HCT116 (cell line): ENCODE results near the gene DNAJA4. TPM values are rescaled to one million over a fixed set of nuclear protein-coding genes. Genes with fewer than 3 reads are reported as not detected.

Source experiments
- ATAC-seq: fragments of 200-7000 bp; cut with Tn5 transposase; 2 replicates; pipeline ENCODE4 v1.9.1; 2020; ENCODE audit warnings: mild to moderate bottlenecking, moderate library complexity
- BruUV-seq: library from RNA; stranded (reverse); fragments of 400-500 nt; replicated peaks from 2 replicates; lab custom pipeline; 2021; lab: Mats Ljungman, UMichigan
- CTCF ChIA-PET: fragments of 300-600 bp; sonication (Branson Sonifier 250); formaldehyde crosslinking; loops from one replicate; lab custom pipeline; 2021; ENCODE audit warnings: antibody characterized with exemption; lab: Charles Lee
- POLR2A ChIA-PET: fragments of 300-600, 350-600 bp; sonication (Branson Sonifier 250); formaldehyde crosslinking; loops from one replicate; lab custom pipeline; 2021; ENCODE audit warnings: antibody characterized with exemption; lab: Charles Lee
- RAD21 ChIA-PET, 2 experiments: fragments of 300-600 bp; sonication (Branson Sonifier 250); formaldehyde crosslinking; loops; one replicate each; lab custom pipeline; 2023; ENCODE audit warnings: low total read pairs in 2 of 2; ENCODE audit not compliant: uncharacterized antibody in 2 of 2, unreplicated experiment in 2 of 2, low non-redundant PET in 1 of 2; lab: Charles Lee
- DNase-seq: peaks from one replicate; pipeline ENCODE4 v3.0.0-alpha.2; 2010; ENCODE audit warnings: low read depth, low spot score
- H2AFZ ChIP-seq: fragments of 200-600 bp; shearing (Covaris generic), sonication (generic); 2 replicates; pipeline ENCODE4 v1.6.1; 2017; ENCODE audit warnings: low read depth, mixed run types, mixed read lengths, antibody characterized with exemption, low read length; ENCODE audit not compliant: poor library complexity, severe bottlenecking
- H3K27ac ChIP-seq: 2 replicates; pipeline ENCODE4 v1.5.1; 2012; ENCODE audit warnings: low read depth, low read length
- H3K27me3 ChIP-seq: fragments of 200-600 bp; sonication (generic); 2 replicates; pipeline ENCODE4 v1.6.1; 2016; ENCODE audit warnings: mixed run types, low read length, mixed read lengths; ENCODE audit not compliant: insufficient read depth
- H3K36me3 ChIP-seq, 2 experiments: fragments of 200-500 bp in 1 of 2; fragments of 200-600 bp in 1 of 2; sonication (Bioruptor generic) in 1 of 2; sonication (generic) in 1 of 2; 2 replicates each; pipeline versions ENCODE4 v1.5.1 to v1.6.1; 2014 to 2016; ENCODE audit warnings: low read length in 2 of 2, inconsistent platforms in 1 of 2, mixed read lengths in 1 of 2, mixed run types in 1 of 2; ENCODE audit not compliant: insufficient read depth in 2 of 2, control insufficient read depth in 1 of 2
- H3K4me1 ChIP-seq, 2 experiments: fragments of 200-600 bp in 1 of 2; sonication (generic) in 1 of 2; 2 replicates each; pipeline versions ENCODE4 v1.5.1 to v1.6.1; 2012 to 2017; ENCODE audit warnings: low read length in 2 of 2, inconsistent platforms in 1 of 2, mild to moderate bottlenecking in 1 of 2, mixed read lengths in 1 of 2, mixed run types in 1 of 2, moderate library complexity in 1 of 2; ENCODE audit not compliant: insufficient read depth in 2 of 2, control insufficient read depth in 1 of 2
- H3K4me2 ChIP-seq: fragments of 200-600 bp; sonication (generic); 2 replicates; pipeline ENCODE4 v1.6.1; 2017; ENCODE audit warnings: mixed run types, low read length, mixed read lengths
- H3K4me3 ChIP-seq, 2 experiments: fragments of 200-600 bp in 1 of 2; sonication (generic) in 1 of 2; replicated peaks in 1 of 2; 2 replicates each; pipeline ENCODE4 v1.5.1; 2011 to 2016; ENCODE audit warnings: low read length in 2 of 2, control low read depth in 1 of 2, low read depth in 1 of 2, mild to moderate bottlenecking in 1 of 2, mixed read lengths in 1 of 2, mixed run types in 1 of 2
- H3K79me2 ChIP-seq: fragments of 200-600 bp; sonication (generic); 2 replicates; pipeline ENCODE4 v1.6.1; 2017; ENCODE audit warnings: mild to moderate bottlenecking, mixed run types, low read length, moderate library complexity, mixed read lengths; ENCODE audit not compliant: insufficient read depth
- H3K9ac ChIP-seq: fragments of 200-600 bp; sonication (generic); 2 replicates; pipeline ENCODE4 v1.6.1; 2016; ENCODE audit warnings: low read length, mixed read lengths
- H3K9me2 ChIP-seq: fragments of 200-600 bp; sonication (generic), shearing (Covaris generic); 2 replicates; pipeline ENCODE4 v1.6.1; 2017; ENCODE audit warnings: mixed run types, mild to moderate bottlenecking, moderate library complexity; ENCODE audit not compliant: insufficient read depth
- H3K9me3 ChIP-seq, 2 experiments: fragments of 200-500 bp in 1 of 2; fragments of 200-600 bp in 1 of 2; sonication (Bioruptor generic) in 1 of 2; sonication (generic) in 1 of 2; 2 replicates each; pipeline ENCODE4 v1.6.1; 2014 to 2017; ENCODE audit warnings: low read length in 2 of 2, mixed read lengths in 2 of 2, inconsistent platforms in 1 of 2, low read depth in 1 of 2, mild to moderate bottlenecking in 1 of 2, mixed run types in 1 of 2, moderate library complexity in 1 of 2; ENCODE audit not compliant: control insufficient read depth in 1 of 2, insufficient read depth in 1 of 2
- H4K20me1 ChIP-seq: fragments of 200-600 bp; sonication (generic), shearing (Covaris generic); 2 replicates; pipeline ENCODE4 v1.6.1; 2017; ENCODE audit warnings: mixed run types, mild to moderate bottlenecking, moderate library complexity; ENCODE audit not compliant: insufficient read depth
- CBX3 ChIP-seq: IDR thresholded peaks from 2 replicates; pipeline ENCODE4 v1.6.1; 2012; ENCODE audit warnings: low read depth
- EGR1 ChIP-seq: IDR thresholded peaks from 2 replicates; pipeline ENCODE4 v1.6.1; 2012; ENCODE audit warnings: low read depth
- FOSL1 ChIP-seq: IDR thresholded peaks from 2 replicates; pipeline ENCODE4 v1.6.1; 2012; ENCODE audit warnings: low read depth
- MAX ChIP-seq: IDR thresholded peaks from 2 replicates; pipeline ENCODE4 v1.6.1; 2012
- POLR2AphosphoS5 ChIP-seq: IDR thresholded peaks from 2 replicates; pipeline ENCODE4 v1.6.1; 2011; ENCODE audit warnings: mild to moderate bottlenecking, low read depth, low read length, moderate library complexity
- REST ChIP-seq: IDR thresholded peaks from 2 replicates; pipeline ENCODE4 v1.6.1; 2012; ENCODE audit warnings: low read depth
- SIN3A ChIP-seq: IDR thresholded peaks from 2 replicates; pipeline ENCODE4 v1.6.1; 2012; ENCODE audit warnings: low read depth
- TCF7L2 ChIP-seq: IDR thresholded peaks from 2 replicates; pipeline ENCODE4 v1.7.0; 2011; ENCODE audit warnings: borderline replicate concordance, inconsistent platforms; ENCODE audit not compliant: insufficient read depth, insufficient read length; ENCODE audit errors: extremely low read depth
- ZBTB33 ChIP-seq: IDR thresholded peaks from 2 replicates; pipeline ENCODE4 v1.6.1; 2011; ENCODE audit warnings: mild to moderate bottlenecking, low read length, moderate library complexity; ENCODE audit not compliant: insufficient replicate concordance; ENCODE audit errors: extremely low read depth
- intact Hi-C: fragments of 100-400 bp; cut with micrococcal nuclease; formaldehyde crosslinking; loops from 2 replicates; pipeline ENCODE4 v1.10.0; 2022
- total RNA-seq: library from RNA; stranded (reverse); gene quantifications from one replicate; pipeline ENCODE4 v1.2.1, GENCODE V29; 2021; ENCODE audit not compliant: unreplicated experiment

DNAJA4 gene
- total RNA-seq, 1 experiment from 2014 or later = 66.6 TPM

- POLR2A ChIA-PET = interaction anchor here (1.2 to 3.8 kb wide), 2 partner anchors 9 to 32 kb away, joined by 3 to 23 read pairs; partner anchors contain the start of gene SKIC8
- DNase-seq (no peak), ATAC-seq (no peak)
- Histone ChIP-seq H3K27me3 (no peaks in the 10 kb centered on the region), H3K27ac (no peak overlapping the region), H3K9ac (no peak overlapping the region), H3K36me3 (peaks cover 9 to 29% of the 10 kb centered on the region in 2 experiments; a peak in 3 of 4 replicates), H3K9me3 (no peaks in the 10 kb centered on the region), H3K9me2 (no peaks in the 10 kb centered on the region), H3K4me3 (no peak overlapping the region), H3K4me2 (no peak overlapping the region), H3K79me2 (peaks cover 72% of the 10 kb centered on the region), H4K20me1 (no peaks in the 10 kb centered on the region), H2AFZ (no peak overlapping the region), H3K4me1 (peaks cover 8 to 23% of the 10 kb centered on the region in 2 experiments)
- no TSS peak for BruUV-seq
- TF ChIP-seq MAX (no peak), SIN3A (no peak), EGR1 (no peak), ZBTB33 (no peak), FOSL1 (no peak), TCF7L2 (no peak), POLR2AphosphoS5 (no peak), CBX3 (no peak), REST (no peak)
- CTCF ChIA-PET = no interaction called here
- intact Hi-C loops = no loop called here
- RAD21 ChIA-PET = no interaction called here
Observed at GRCh38 chr15:78266806-78267205, 2.4 kb downstream of the DNAJA4 start.
